Renal cortex interstitium (tissue), 15 donors: ENCODE data around the gene FKTN. TPM values are rescaled to one million over a fixed set of nuclear protein-coding genes. Genes with fewer than 3 reads are reported as not detected.
"Not testable (repeated sequence)": the region's sequence is repeated elsewhere in the genome, so short reads cannot be mapped to it uniquely, and the experiment has no call there.

Experiments used
- DNase-seq, 11 donors: peaks; one replicate each; pipeline ENCODE4 v3.0.0-alpha.2; 2013; ENCODE audit warnings: low read depth in 9 of 11, low spot score in 4 of 11; ENCODE audit errors: extremely low read depth in 1 of 11
- long read RNA-seq, 16 experiments: transcript quantifications; one replicate each; lab custom pipeline, GENCODE V29; 2026
- polyA plus RNA-seq, 3 donors: library from polyadenylated mRNA; unstranded; fragments of 120-200 nt; gene quantifications; one replicate each; pipeline ENCODE4 v1.2.1, GENCODE V29; 2013; ENCODE audit not compliant: insufficient read length in 3 of 3

FKTN gene
- 10 to 100 TPM; 22.6 to 33.2 (median 23.6) TPM for polyA plus RNA-seq
- long read RNA-seq, donor 1, partial matches to known transcripts: 0 of 1 reads
- long read RNA-seq, donor 1, other reads (novel, unspliced or antisense): 0 of 1 reads
- long read RNA-seq, donor 2: 0 reads
- long read RNA-seq, donor 3, full-length matches to known transcripts: 1 of 1 reads
- long read RNA-seq, donor 3, partial matches to known transcripts: 0 of 1 reads
- long read RNA-seq, donor 3, other reads (novel, unspliced or antisense): 0 of 1 reads
- long read RNA-seq, donor 4, full-length matches to known transcripts: 1 of 1 reads
- long read RNA-seq, donor 4, partial matches to known transcripts: 0 of 1 reads
- long read RNA-seq, donor 4, other reads (novel, unspliced or antisense): 0 of 1 reads
- long read RNA-seq, donor 5: 0 reads
- long read RNA-seq, donor 6, partial matches to known transcripts: 0 of 1 reads
- long read RNA-seq, donor 6, other reads (novel, unspliced or antisense): 0 of 1 reads
- long read RNA-seq, donor 7: 0 reads
- long read RNA-seq, donor 8, full-length matches to known transcripts: 2 of 2 reads
- long read RNA-seq, donor 8, partial matches to known transcripts: 0 of 2 reads
- long read RNA-seq, donor 8, other reads (novel, unspliced or antisense): 0 of 2 reads
- long read RNA-seq, donor 9, full-length matches to known transcripts: 1 of 1 reads
- long read RNA-seq, donor 9, partial matches to known transcripts: 0 of 1 reads
- long read RNA-seq, donor 9, other reads (novel, unspliced or antisense): 0 of 1 reads
- long read RNA-seq, donor 10, partial matches to known transcripts: 0 of 1 reads
- long read RNA-seq, donor 10, other reads (novel, unspliced or antisense): 0 of 1 reads
- long read RNA-seq, donor 11: 0 reads
- long read RNA-seq, donor 12: 0 reads
- long read RNA-seq, donor 13: 0 reads
- long read RNA-seq, donor 14: 0 reads
- long read RNA-seq, donor 15, full-length matches to known transcripts: 1 of 1 reads
- long read RNA-seq, donor 15, partial matches to known transcripts: 0 of 1 reads
- long read RNA-seq, donor 15, other reads (novel, unspliced or antisense): 0 of 1 reads
- long read RNA-seq, donor 16, full-length matches to known transcripts: 4 of 12 reads
- long read RNA-seq, donor 16, partial matches to known transcripts: 8 of 12 reads
- long read RNA-seq, donor 16, other reads (novel, unspliced or antisense): 0 of 12 reads

GRCh38 chr9:105557804-105558610, at the start of gene FKTN:
Gene FKTN, plus strand, starts transcription at chr9:105558131. Its CDS starts 16,902 bp downstream, at chr9:105575033.
- DNase-seq: peak; percentile 65 to 84 (median 80)

- DNase-seq: no peak
Observed at GRCh38 chr9:105508530-105508929, 49.4 kb upstream of the FKTN start.

- DNase-seq: no peak
Observed at GRCh38 chr9:105510024-105510423, 47.9 kb upstream of the FKTN start.

- no peak for DNase-seq
Observed at GRCh38 chr9:105511446-105511845, 46.5 kb upstream of the FKTN start.

GRCh38 chr9:105515811-105516413, 42.0 kb upstream of the FKTN start:
- DNase-seq: no peak

GRCh38 chr9:105519710-105520369, 38.1 kb upstream of the FKTN start:
- peak in 1 of 11 donors; percentile 6 for DNase-seq

GRCh38 chr9:105520992-105521391, 36.9 kb upstream of the FKTN start:
- DNase-seq: not testable (repeated sequence)

- DNase-seq: not testable (repeated sequence)
Observed at GRCh38 chr9:105522618-105523385, 35.1 kb upstream of the FKTN start.

- DNase-seq: no peak
Observed at GRCh38 chr9:105531530-105531929, 26.4 kb upstream of the FKTN start.

- DNase-seq: no peak
Observed at GRCh38 chr9:105535920-105536668, 21.8 kb upstream of the FKTN start.

- no peak for DNase-seq
Observed at GRCh38 chr9:105539452-105539851, 18.5 kb upstream of the FKTN start.

- DNase-seq: no peak
Observed at GRCh38 chr9:105541838-105542237, 16.1 kb upstream of the FKTN start.

- DNase-seq: no peak
Observed at GRCh38 chr9:105554042-105554441, 3.9 kb upstream of the FKTN start.

- DNase-seq: no peak
Observed at GRCh38 chr9:105572455-105572854, 14.5 kb downstream of the FKTN start.

GRCh38 chr9:105579952-105580351, 22.0 kb downstream of the FKTN start:
- DNase-seq: not testable (repeated sequence)

- DNase-seq: not testable (repeated sequence)
Observed at GRCh38 chr9:105581550-105581949, 23.6 kb downstream of the FKTN start.
